B cell (primary cell): ENCODE measurements around the gene THSD4. TPM values are rescaled to one million over a fixed set of nuclear protein-coding genes. Genes with fewer than 3 reads are reported as not detected.

Source experiments
- ATAC-seq: fragments of 200-7000 bp; cut with Tn5 transposase; one replicate; pipeline ENCODE4 v1.10.0; 2021; ENCODE audit warnings: low read depth, mild to moderate bottlenecking, moderate number of reproducible peaks, moderate library complexity
- CTCF ChIA-PET: fragments of 350-600 bp; sonication (Branson Sonifier 250); formaldehyde crosslinking; loops from one replicate; lab custom pipeline; 2021; ENCODE audit warnings: antibody characterized with exemption, inconsistent platforms; lab: Charles Lee
- POLR2A ChIA-PET: fragments of 350-600 bp; sonication (Branson Sonifier 250); formaldehyde crosslinking; loops from one replicate; lab custom pipeline; 2021; ENCODE audit warnings: antibody characterized with exemption; lab: Charles Lee
- DNase-seq: peaks from one replicate; pipeline ENCODE4 v3.0.0; 2013
- H2AFZ ChIP-seq: 2 replicates; pipeline ENCODE4 v1.6.1; 2012; ENCODE audit warnings: mild to moderate bottlenecking, low read depth, low read length; ENCODE audit not compliant: insufficient read depth, poor library complexity, severe bottlenecking
- H3K27ac ChIP-seq, 2 donors: 1 replicate in 1 of 2; 2 replicates in 1 of 2; pipeline ENCODE4 v1.5.1; 2012 to 2013; ENCODE audit warnings: low read length in 2 of 2, mild to moderate bottlenecking in 2 of 2, moderate library complexity in 1 of 2
- H3K27me3 ChIP-seq, 4 experiments: fragments of 200-600 bp in 1 of 4; sonication (generic) in 1 of 4; replicated peaks in 1 of 4; 1 replicate in 2 of 4; 2 replicates in 2 of 4; pipeline versions ENCODE4 v1.6.1 to v1.7.0; 2013 to 2016; ENCODE audit warnings: low read length in 3 of 4, mild to moderate bottlenecking in 2 of 4, mixed read lengths in 1 of 4, moderate library complexity in 1 of 4; ENCODE audit not compliant: insufficient read depth in 4 of 4, control insufficient read depth in 3 of 4; ENCODE audit errors: control extremely low read depth in 1 of 4
- H3K36me3 ChIP-seq, 2 experiments: replicated peaks in 1 of 2; 1 replicate in 1 of 2; 2 replicates in 1 of 2; pipeline versions ENCODE4 v1.6.1 to v1.7.1; 2013; ENCODE audit warnings: low read length in 1 of 2; ENCODE audit not compliant: insufficient read depth in 2 of 2, control insufficient read depth in 1 of 2; ENCODE audit errors: control extremely low read depth in 1 of 2, extremely low read depth in 1 of 2
- H3K4me1 ChIP-seq, 2 donors: fragments of 200-600 bp in 1 of 2; sonication (generic) in 1 of 2; 1 replicate in 1 of 2; 2 replicates in 1 of 2; pipeline versions ENCODE4 v1.5.1 to v1.6.1; 2013 to 2017; ENCODE audit warnings: low read length in 2 of 2; ENCODE audit not compliant: control insufficient read depth in 2 of 2, insufficient read depth in 2 of 2
- H3K4me2 ChIP-seq: replicated peaks from 2 replicates; pipeline ENCODE3; 2012; ENCODE audit warnings: mild to moderate bottlenecking, low read depth, low read length; ENCODE audit not compliant: poor library complexity, severe bottlenecking
- H3K4me3 ChIP-seq, 5 experiments: fragments of 200-600 bp in 1 of 5; sonication (generic) in 1 of 5; 1 replicate in 3 of 5; 2 replicates in 2 of 5; pipeline versions ENCODE4 v1.5.1 to v1.7.0; 2011 to 2016; ENCODE audit warnings: low read length in 4 of 5, mild to moderate bottlenecking in 4 of 5, low read depth in 2 of 5, control low read depth in 1 of 5, moderate library complexity in 1 of 5; ENCODE audit not compliant: insufficient read depth in 1 of 5; ENCODE audit errors: control extremely low read depth in 1 of 5, extremely low read depth in 1 of 5
- H3K79me2 ChIP-seq: fragments of 200-600 bp; sonication (generic); one replicate; pipeline ENCODE4 v1.6.0; 2016; ENCODE audit warnings: low read length; ENCODE audit not compliant: control insufficient read depth, insufficient read depth
- H3K9ac ChIP-seq: fragments of 200-600 bp; sonication (generic); 2 replicates; pipeline ENCODE4 v1.6.1; 2017; ENCODE audit warnings: mild to moderate bottlenecking, low read length, moderate library complexity
- H3K9me3 ChIP-seq, 3 donors: one replicate each; pipeline versions ENCODE4 v1.6.1 to v1.7.1; 2013; ENCODE audit warnings: low read length in 2 of 3; ENCODE audit not compliant: control insufficient read depth in 2 of 3, insufficient read depth in 1 of 3; ENCODE audit errors: control extremely low read depth in 1 of 3
- H4K20me1 ChIP-seq: 2 replicates; pipeline ENCODE4 v1.6.0; 2012; ENCODE audit warnings: mild to moderate bottlenecking, low read length; ENCODE audit not compliant: insufficient read depth, control insufficient read depth, poor library complexity, severe bottlenecking
- H3K27ac Mint-ChIP-seq: one replicate; pipeline ENCODE4 v1.8.0; 2021; ENCODE audit warnings: mixed read lengths
- H3K27me3 Mint-ChIP-seq: one replicate; pipeline ENCODE4 v1.8.0; 2021; ENCODE audit warnings: mixed read lengths
- H3K4me1 Mint-ChIP-seq: one replicate; pipeline ENCODE4 v1.8.0; 2021; ENCODE audit warnings: mixed read lengths
- H3K4me3 Mint-ChIP-seq: one replicate; pipeline ENCODE4 v1.8.0; 2021; ENCODE audit warnings: mixed read lengths
- H3K9me3 Mint-ChIP-seq: one replicate; pipeline ENCODE4 v1.8.0; 2022; ENCODE audit warnings: mixed read lengths; ENCODE audit not compliant: insufficient read depth
- CTCF ChIP-seq: fragments of 200-600 bp; IDR thresholded peaks from one replicate; pipeline ENCODE4 v1.8.0; 2022; ENCODE audit warnings: antibody characterized with exemption, mild to moderate bottlenecking
- EZH2 ChIP-seq: IDR thresholded peaks from 2 replicates; pipeline ENCODE4 v1.6.1; 2012; ENCODE audit warnings: borderline replicate concordance, low read depth, mild to moderate bottlenecking, moderate library complexity, low read length; ENCODE audit not compliant: insufficient read depth, poor library complexity, severe bottlenecking
- WGBS: methylation state at CpG from one replicate; pipeline ENCODE4 v1.1.5; 2013; ENCODE audit warnings: missing lambda C conversion rate; ENCODE audit not compliant: insufficient coverage; 5-methylcytosine and 5-hydroxymethylcytosine counted together
- intact Hi-C: fragments of 100-400 bp; cut with micrococcal nuclease; formaldehyde crosslinking; loops from one replicate; pipeline ENCODE4 v1.10.0; 2022
- polyA plus RNA-seq: library from polyadenylated mRNA; depleted of rRNA; stranded (reverse); fragments of >200 nt; gene quantifications from 2 replicates; pipeline ENCODE4 v1.2.3, GENCODE V29; 2012
- total RNA-seq, 2 donors: library from RNA; stranded (reverse); fragments of 120-200 nt in 1 of 2; gene quantifications; 1 replicate in 1 of 2; 2 replicates in 1 of 2; pipeline versions ENCODE4 v1.2.3 to v1.2.4, GENCODE V29; 2013 to 2022

Gene THSD4
- total and polyA plus RNA-seq, 2 donors (not counting 1 experiment from before 2014, with no cell fraction given): not detected

- H2AFZ ChIP-seq: no peak overlapping the region
- H3K4me2 ChIP-seq: no peak overlapping the region
- ChIA-PET POLR2A (no interaction called here), CTCF (no interaction called here)
- no peaks in the 10 kb centered on the region for H3K4me1 Mint-ChIP-seq
- WGBS: 82% methylated on average over 2 of the region's 6 CpGs
- no peaks in the 10 kb centered on the region for H3K79me2 ChIP-seq
- no peak overlapping the region for H3K4me3 ChIP-seq
- no peak for TF ChIP-seq EZH2
- no peak for TF ChIP-seq CTCF
- no peak overlapping the region for H3K9ac ChIP-seq
- H3K9me3 Mint-ChIP-seq: no peaks in the 10 kb centered on the region
- DNase-seq (no peak), ATAC-seq (no peak)
- no peaks in the 10 kb centered on the region for H4K20me1 ChIP-seq
- no peak overlapping the region for H3K4me3 Mint-ChIP-seq
- no peaks in the 10 kb centered on the region for H3K4me1 ChIP-seq
- H3K27me3 ChIP-seq: no peaks in the 10 kb centered on the region
- H3K9me3 ChIP-seq: no peaks in the 10 kb centered on the region
- no peak overlapping the region for H3K27ac ChIP-seq
- intact Hi-C loops: no loop called here
- H3K27ac Mint-ChIP-seq: no peak overlapping the region
- H3K27me3 Mint-ChIP-seq: peaks cover 28% of the 10 kb centered on the region
- no peaks in the 10 kb centered on the region for H3K36me3 ChIP-seq
Measured at GRCh38 chr15:71352765-71353164, 237.5 kb downstream of the THSD4 start.

GRCh38 chr15:71353171-71353570, 237.9 kb downstream of the THSD4 start:
- Histone ChIP-seq H3K4me1 (no peaks in the 10 kb centered on the region), H2AFZ (no peak overlapping the region), H3K4me2 (no peak overlapping the region), H3K79me2 (no peaks in the 10 kb centered on the region), H3K27ac (no peak overlapping the region), H3K36me3 (no peaks in the 10 kb centered on the region), H3K9me3 (no peaks in the 10 kb centered on the region), H3K9ac (no peak overlapping the region), H4K20me1 (no peaks in the 10 kb centered on the region), H3K4me3 (no peak overlapping the region), H3K27me3 (no peaks in the 10 kb centered on the region)
- no peak for ATAC-seq
- Mint-ChIP-seq H3K9me3 (no peaks in the 10 kb centered on the region), H3K4me1 (no peaks in the 10 kb centered on the region), H3K27ac (no peak overlapping the region), H3K4me3 (no peak overlapping the region), H3K27me3 (peaks cover 28% of the 10 kb centered on the region)
- CTCF ChIA-PET: no interaction called here
- TF ChIP-seq EZH2: no peak
- TF ChIP-seq CTCF: no peak
- intact Hi-C loops: no loop called here
- no CpG with 5 or more reads among the region's 2 CpGs for WGBS
- no peak for DNase-seq
- POLR2A ChIA-PET: no interaction called here
